Measurements from ENCODE around the gene PANX2. TPM values are rescaled to one million over a fixed set of nuclear protein-coding genes. Genes with fewer than 3 reads are reported as not detected.
A peak's percentile ranks its signal among the peaks of the same experiment; 100 is the strongest.

PANX2 gene
- total RNA-seq, 6 experiments from 2014 or later = 3.9 to 12.3 (median 7.2) TPM

DNA sequence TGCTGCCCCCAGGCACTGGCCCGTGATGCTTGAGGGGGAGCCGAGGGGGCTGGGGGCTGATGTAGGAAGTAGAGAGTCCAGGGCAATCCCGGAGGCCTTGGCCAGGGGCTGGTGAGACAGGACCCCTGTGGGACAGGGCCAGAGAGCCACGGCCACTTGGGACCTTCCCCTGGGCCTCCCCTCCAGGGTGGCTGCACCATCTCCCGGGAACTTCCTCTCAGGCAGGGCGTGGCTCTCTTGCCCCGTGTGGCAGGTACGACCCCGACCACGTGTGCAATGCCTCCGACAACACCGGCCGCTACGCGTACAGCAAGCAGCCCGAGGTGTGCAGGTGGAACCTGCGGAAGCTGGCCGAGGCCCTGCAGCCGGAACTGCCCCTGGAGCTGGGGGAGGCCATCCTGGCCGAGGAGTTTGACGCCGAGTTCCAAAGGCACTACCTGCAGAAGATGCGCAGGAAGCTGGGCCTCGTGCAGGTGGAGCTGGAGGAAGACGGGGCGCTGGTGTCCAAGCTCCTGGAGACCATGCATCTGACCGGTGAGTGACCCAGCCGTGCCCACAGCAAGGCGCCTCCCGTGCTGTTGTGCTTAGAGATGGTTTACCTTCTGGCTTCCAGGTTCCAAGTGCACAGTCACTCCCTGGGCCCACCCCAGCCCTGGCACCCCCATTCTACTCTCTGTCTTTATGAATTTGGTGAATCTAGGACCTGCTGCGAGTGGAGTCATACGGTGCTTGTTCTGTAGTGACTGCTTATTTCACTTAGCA lies 40.0 kb downstream of the PANX2 start:
- TF ChIP-seq POLR2A (IDR thresholded peaks at IDR 0.05) = no peak
- TF ChIP-seq, protein P1, sequence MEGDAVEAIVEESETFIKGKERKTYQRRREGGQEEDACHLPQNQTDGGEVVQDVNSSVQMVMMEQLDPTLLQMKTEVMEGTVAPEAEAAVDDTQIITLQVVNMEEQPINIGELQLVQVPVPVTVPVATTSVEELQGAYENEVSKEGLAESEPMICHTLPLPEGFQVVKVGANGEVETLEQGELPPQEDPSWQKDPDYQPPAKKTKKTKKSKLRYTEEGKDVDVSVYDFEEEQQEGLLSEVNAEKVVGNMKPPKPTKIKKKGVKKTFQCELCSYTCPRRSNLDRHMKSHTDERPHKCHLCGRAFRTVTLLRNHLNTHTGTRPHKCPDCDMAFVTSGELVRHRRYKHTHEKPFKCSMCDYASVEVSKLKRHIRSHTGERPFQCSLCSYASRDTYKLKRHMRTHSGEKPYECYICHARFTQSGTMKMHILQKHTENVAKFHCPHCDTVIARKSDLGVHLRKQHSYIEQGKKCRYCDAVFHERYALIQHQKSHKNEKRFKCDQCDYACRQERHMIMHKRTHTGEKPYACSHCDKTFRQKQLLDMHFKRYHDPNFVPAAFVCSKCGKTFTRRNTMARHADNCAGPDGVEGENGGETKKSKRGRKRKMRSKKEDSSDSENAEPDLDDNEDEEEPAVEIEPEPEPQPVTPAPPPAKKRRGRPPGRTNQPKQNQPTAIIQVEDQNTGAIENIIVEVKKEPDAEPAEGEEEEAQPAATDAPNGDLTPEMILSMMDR (IDR thresholded peaks at IDR 0.05) = no peak
- Histone ChIP-seq H3K9me3 (no peaks in the 10 kb centered on the region), H3K27me3 (no peaks in the 10 kb centered on the region), H3K36me3 (peaks cover 6 to 75% (median 35%) of the 10 kb centered on the region in 4 donors), H3K27ac (no peak overlapping the region), H3K4me1 (peaks cover 0 to 28% (median 10%) of the 10 kb centered on the region in 4 donors), H3K4me3 (no peak overlapping the region)
- 70% methylated on average over 3 of the region's 32 CpGs for WGBS (ENCODE audit: insufficient coverage, low coverage, low lambda C conversion rate, missing lambda C conversion rate)
- intact Hi-C loops (cut with DNase I) = loop anchor here in 1 of 2 donors (5.0 kb wide), 1 partner anchor 63 kb away; no protein-coding TSS in a partner anchor
- DNase-seq (peak in 1 of 3 donors; percentile 58), ATAC-seq (no peak)

DNA sequence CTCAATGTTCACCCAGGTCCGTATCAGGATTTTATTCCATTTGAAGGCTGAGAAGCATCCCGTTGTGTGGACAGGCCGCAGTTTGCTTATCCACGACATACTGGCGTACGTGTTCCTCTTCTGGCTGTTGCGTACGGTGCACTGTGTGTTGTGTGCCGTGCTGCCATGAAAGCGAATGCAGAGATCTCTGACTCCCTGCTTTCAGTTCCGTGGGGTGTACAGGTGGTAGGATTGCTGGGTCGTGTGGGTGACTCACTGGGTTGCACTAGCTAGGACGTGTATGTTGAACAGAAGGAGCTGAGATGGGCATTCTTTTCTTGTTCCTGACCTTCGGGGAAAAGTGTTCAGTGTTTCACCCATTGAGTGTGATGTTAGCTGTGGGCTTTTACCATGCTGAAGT lies 40.6 kb downstream of the PANX2 start:
- ATAC-seq (no peak), DNase-seq (peak in 1 of 3 donors; percentile 25)
- Histone ChIP-seq H3K36me3 (peaks cover 6 to 81% (median 38%) of the 10 kb centered on the region in 4 donors), H3K27me3 (no peaks in the 10 kb centered on the region), H3K9me3 (no peaks in the 10 kb centered on the region), H3K4me3 (no peak overlapping the region), H3K27ac (no peak overlapping the region), H3K4me1 (peaks cover 0 to 25% (median 8%) of the 10 kb centered on the region in 4 donors)
- 82% methylated on average over 14 of the region's 14 CpGs for WGBS (ENCODE audit: insufficient coverage, low coverage, low lambda C conversion rate, missing lambda C conversion rate)
- TF ChIP-seq POLR2A (IDR thresholded peaks at IDR 0.05) = no peak
- TF ChIP-seq, protein P1 (IDR thresholded peaks at IDR 0.05) = no peak
- intact Hi-C loops (cut with DNase I) = loop anchor here in 1 of 2 donors (5.0 kb wide), 1 partner anchor 64 kb away; no protein-coding TSS in a partner anchor

DNA sequence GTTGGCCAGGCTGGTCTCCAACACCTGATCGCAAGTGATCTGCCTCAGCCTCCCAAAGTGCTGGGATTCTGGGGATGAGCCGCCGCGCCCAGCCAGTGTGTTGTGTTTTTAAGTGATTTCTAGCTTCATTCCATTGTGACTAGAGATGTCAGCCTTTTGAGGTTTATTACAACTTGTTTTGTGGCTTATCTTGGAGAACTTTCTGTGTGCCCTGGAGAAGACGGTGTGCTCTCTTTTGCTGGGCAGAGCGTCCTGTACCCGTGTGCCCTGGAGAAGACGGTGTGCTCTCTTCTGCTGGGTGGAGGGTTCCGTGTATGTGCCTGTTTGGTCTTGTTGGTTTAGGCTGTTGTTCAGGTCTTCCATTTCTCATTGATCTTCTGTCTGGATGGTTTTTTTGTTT lies 42.7 kb downstream of the PANX2 start:
- no peak for ATAC-seq
- WGBS (ENCODE audit: insufficient coverage, low coverage, low lambda C conversion rate, missing lambda C conversion rate) = 76% methylated on average over 8 of the region's 9 CpGs
- peaks cover 0 to 8% (median 0%) of the 10 kb centered on the region in 4 donors for H3K4me1 ChIP-seq
- H3K36me3 ChIP-seq = peaks cover 12 to 92% (median 43%) of the 10 kb centered on the region in 4 donors
- H3K9me3 ChIP-seq = no peaks in the 10 kb centered on the region
- DNase-seq = peak in 1 of 3 donors; percentile 14
- no peaks in the 10 kb centered on the region for H3K27me3 ChIP-seq
- H3K27ac ChIP-seq = no peak overlapping the region
- TF ChIP-seq POLR2A (IDR thresholded peaks at IDR 0.05) = no peak
- TF ChIP-seq, protein P1 (IDR thresholded peaks at IDR 0.05) = no peak
- no peak overlapping the region for H3K4me3 ChIP-seq
- intact Hi-C loops (cut with DNase I) = loop anchor here in 1 of 2 donors (5.0 kb wide), 1 partner anchor 66 kb away; no protein-coding TSS in a partner anchor

DNA sequence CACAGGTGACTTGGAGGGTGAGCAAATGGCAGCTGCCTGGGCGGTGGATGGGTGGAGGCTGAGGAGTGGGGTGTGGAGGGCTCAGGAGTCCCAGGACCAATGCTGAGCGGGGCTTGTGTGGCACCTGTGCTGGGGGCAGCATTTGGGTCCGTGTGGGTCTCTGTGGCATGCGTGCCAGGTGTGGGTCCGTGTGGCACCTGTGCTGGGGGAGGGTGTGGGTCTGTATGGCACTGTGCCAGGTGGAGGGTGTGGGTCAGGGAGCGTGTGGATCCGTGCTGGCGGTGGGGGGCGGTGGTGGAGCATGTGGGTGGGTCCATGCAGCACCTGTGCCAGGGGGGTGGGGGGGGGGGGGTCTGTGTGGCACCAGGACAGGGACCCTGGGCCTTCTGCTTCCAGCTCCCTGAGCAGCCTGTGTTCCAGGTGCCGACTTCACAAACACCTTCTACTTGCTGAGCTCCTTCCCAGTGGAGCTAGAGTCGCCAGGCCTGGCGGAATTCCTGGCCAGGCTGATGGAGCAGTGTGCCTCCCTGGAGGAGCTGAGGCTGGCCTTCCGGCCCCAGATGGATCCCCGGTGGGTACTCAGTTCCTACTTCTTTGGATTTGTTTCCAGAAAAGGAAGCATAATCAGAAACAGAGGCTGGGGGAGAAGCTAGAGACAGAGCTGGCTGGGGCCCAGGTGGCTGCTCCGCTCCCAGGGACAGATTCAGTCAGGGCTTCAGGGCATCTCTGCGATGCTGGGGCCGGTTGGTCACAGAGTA lies 44.9 kb downstream of the PANX2 start:
- WGBS (ENCODE audit: insufficient coverage, low coverage, low lambda C conversion rate, missing lambda C conversion rate) = 65% methylated on average over 5 of the region's 17 CpGs
- peaks cover 8 to 84% (median 39%) of the 10 kb centered on the region in 4 donors for H3K36me3 ChIP-seq
- H3K4me3 ChIP-seq = no peak overlapping the region
- no peaks in the 10 kb centered on the region for H3K9me3 ChIP-seq
- no peak overlapping the region for H3K27ac ChIP-seq
- no peaks in the 10 kb centered on the region for H3K27me3 ChIP-seq
- peaks cover 0 to 4% (median 2%) of the 10 kb centered on the region in 4 donors for H3K4me1 ChIP-seq
- no peak for ATAC-seq
- intact Hi-C loops (cut with DNase I) = no loop called here
- DNase-seq = peak in 1 of 3 donors; percentile 30
- TF ChIP-seq POLR2A (IDR thresholded peaks at IDR 0.05) = no peak
- TF ChIP-seq, protein P1 (IDR thresholded peaks at IDR 0.05) = no peak
